GM21786 (cell line): ENCODE results near the gene SCAMP3.
"Not testable (repeated sequence)": the region's sequence is repeated elsewhere in the genome, so short reads cannot be mapped to it uniquely, and the experiment has no call there.

Experiments
- ATAC-seq: cut with Tn5 transposase; IDR thresholded peaks from one replicate; pipeline ENCODE4 v1.9.1; 2021; ENCODE audit not compliant: unreplicated experiment

SCAMP3 gene

GRCh38 chr1:155232001-155232978 is 29.9 kb downstream of the SCAMP3 start:
- ATAC-seq: not testable (repeated sequence)

- ATAC-seq: not testable (repeated sequence)
Observed at GRCh38 chr1:155231302-155231701, 30.9 kb downstream of the SCAMP3 start.

GRCh38 chr1:155228096-155228427 is 34.1 kb downstream of the SCAMP3 start:
- ATAC-seq: no peak

DNA sequence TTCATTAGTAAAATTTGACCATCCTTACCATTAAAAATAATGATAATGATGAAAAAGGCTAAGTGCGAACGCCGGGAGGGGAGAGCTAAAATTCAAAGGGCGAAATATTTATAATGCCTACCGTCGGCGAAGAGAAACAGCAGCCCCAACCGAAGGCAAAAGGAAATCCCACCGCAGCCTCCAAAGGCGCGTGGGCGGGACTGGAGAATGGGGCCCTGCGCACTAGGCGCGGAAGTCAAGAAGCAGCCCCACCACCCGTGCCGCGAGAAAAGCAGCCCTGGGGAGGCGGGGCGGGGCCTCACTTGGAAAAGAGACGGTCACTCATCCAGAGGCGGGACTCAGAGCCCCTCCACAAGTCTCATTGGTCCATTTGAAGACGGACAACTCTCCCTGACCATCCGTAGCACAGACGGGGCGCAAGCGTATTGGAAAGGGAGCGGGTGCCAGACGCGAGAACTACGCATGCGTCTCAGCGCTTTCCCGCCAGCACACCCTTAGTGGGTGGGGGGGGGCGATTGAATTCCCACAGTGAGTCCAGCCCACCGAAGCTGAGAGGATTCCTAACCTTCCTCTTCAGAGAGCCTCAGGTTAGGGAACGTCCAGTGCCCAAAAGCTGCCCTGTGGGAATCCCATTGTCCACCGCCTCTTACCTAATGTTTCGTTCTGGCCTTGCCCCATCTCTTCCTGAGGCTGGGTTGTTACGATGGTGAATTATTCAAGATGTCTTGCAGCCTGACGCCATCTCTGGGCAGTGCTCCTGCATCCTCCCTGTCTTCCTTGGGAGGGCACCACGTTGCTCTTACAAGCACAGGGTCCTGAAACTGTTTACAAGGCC is 34.7 kb downstream of the SCAMP3 start:
- ATAC-seq: peak; percentile 88

GRCh38 chr1:155226910-155227260 is 35.3 kb downstream of the SCAMP3 start:
- ATAC-seq: no peak

DNA sequence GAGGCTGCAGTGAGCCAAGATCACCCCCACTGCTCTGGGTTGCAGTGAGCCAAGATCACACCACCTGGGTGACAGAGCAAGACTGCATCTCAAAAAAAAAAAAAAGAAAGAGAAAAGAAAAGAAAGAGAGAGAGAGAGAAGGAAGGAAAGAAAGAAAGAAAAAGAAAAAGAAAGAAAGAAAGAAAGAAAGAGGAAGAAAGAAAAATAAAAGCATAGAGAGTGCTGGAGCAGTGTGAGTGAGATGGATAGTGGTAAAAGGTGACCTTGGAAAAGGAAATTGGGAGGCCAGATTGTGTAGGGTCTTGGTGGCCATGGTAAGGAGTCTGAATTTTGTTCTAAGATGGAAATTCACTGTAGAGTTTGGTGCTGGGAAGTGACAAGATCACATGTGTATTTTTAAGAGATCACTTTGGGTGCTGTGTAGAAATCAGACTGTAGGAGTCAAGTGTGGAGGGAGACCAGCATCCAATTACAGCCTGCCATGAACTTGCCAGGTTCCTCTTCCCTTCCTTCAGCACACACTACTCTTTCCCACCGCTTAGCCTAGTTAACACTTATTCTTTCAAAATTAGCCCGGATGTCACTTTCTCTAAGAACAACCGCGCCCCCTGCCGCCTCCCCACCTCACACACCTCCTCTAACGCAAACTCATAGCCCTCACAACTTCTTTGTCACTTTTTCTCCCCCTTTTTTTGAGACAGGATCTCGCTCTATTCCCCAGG is 35.8 kb downstream of the SCAMP3 start:
- peak; percentile 34 for ATAC-seq

- ATAC-seq: not testable (repeated sequence)
Observed at GRCh38 chr1:155225404-155225759, 36.8 kb downstream of the SCAMP3 start.

DNA sequence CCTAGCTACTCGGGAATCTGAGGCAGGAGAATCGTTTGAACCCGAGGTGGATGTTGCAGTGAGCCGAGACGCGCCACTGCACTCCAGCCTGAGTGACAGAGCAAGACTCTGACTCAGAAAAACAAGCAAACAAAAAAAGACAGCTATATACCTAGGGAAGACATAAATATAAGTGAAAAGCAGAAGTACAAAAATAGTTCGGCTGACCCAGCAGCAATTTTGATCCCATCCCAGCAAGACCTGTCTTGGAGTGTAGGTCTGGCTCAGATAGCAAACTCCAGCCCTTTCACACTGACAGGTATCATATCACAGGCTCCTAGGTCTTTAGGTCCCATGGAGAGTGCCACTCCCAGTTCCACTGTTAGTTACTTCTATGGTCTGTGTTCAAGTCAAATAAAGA is 39.1 kb downstream of the SCAMP3 start:
- no peak for ATAC-seq

DNA sequence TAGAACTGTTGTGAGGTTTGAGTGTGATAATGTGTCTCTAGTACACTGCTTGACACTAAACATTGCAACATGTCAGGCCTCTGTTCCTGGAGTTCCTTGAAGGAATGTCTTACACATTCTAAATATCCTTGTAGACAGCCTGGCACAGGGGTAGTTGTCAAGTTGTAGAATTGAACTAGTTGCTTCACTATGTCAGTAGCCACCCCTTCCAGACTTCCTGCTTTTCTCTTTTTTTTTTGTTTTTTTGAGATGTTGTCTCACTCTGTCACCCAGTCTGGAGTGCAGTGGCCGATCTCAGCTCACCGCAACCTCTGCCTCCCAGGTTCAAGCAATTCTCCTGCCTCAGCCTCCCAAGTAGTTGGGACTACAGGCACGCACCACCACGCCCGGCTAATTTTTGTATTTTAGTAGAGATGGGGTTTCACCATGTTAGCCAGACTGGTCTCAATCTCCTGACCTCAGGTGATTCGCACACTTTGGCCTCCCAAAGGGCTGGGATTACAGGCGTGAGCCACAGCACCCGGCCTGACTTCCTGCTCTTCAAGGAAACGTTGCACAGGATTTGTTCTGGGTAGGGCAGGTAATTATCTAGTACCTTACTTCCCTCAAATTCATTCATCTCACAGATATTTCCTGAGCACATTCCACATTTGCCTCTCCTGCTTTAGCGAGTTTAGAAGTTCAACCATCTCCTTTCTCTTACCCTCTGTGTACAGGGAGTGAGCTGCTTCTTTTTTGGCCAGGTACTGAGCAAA is 41.8 kb downstream of the SCAMP3 start:
- ATAC-seq: not testable (repeated sequence)

DNA sequence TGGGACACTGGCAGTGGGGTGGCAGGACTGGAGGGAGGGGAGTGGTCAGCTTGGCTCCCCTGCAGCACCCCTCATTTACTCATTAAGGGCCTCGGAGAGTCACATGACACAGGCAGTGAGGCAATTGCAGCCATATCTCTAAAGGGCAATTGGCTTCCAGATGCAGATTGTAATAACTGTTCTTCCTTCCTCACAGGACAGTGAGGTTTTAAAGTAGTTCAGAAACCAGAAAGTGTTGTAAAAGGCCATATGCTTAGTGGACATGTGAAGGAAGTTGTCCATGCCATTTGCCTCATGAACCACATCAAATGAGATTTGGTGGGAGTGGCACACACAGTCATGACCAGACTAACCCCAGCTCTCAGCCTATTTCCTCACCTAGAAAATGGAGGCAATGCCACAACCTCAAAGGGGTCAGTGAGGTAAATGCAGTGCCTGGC is 42.5 kb downstream of the SCAMP3 start:
- ATAC-seq: no peak

DNA sequence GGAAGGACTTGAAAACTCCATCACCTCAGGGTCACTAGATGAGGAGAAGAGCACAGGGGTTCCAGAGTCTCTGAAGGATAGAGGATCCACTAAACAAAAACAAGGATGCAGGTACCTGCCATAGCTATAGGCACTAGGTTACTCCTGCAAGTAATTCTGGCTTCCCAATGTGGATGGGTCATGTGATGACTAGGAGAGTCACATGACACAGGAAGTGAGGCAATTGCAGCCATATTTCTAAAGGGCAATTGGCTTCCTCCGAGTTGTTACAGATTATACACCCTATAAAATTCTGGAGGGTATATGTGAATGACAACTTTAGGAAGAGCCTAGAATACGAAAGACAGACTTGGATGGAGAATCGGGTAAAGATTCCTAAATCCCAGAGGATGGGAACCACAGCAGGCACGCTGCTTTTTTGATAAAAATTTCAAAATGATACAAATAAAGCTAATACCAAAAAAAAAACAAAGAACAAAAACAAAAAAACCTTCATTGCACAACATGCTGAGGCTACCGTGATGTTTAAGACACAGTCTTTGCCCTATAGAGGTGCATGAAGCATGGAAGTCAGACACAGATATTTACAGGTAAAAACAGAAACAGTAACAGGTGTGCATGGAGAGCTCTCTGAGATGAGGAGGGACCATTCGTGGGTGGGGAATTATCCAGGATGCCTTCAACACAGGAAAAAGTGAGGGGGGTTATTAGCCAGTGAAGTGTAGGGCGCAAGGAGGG is 43.1 kb downstream of the SCAMP3 start:
- no peak for ATAC-seq

- ATAC-seq: not testable (repeated sequence)
Observed at GRCh38 chr1:155214702-155215101, 47.5 kb downstream of the SCAMP3 start.

DNA sequence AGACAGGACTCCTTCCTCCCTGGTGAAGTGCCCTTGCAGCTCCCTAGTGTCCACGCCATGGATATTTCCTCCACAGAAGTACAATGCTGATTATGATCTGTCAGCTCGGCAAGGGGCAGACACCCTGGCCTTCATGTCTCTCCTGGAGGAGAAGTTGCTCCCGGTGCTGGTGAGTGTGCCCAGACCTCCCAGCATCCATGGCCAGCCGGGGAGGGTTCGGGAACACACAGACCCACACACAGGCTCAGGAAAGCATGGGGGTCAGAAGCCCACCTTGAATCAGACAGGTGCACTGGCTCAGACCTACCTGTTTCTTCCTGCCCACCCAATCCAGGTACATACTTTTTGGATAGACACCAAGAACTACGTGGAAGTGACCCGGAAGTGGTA is 50.1 kb downstream of the SCAMP3 start:
- not testable (repeated sequence) for ATAC-seq

DNA sequence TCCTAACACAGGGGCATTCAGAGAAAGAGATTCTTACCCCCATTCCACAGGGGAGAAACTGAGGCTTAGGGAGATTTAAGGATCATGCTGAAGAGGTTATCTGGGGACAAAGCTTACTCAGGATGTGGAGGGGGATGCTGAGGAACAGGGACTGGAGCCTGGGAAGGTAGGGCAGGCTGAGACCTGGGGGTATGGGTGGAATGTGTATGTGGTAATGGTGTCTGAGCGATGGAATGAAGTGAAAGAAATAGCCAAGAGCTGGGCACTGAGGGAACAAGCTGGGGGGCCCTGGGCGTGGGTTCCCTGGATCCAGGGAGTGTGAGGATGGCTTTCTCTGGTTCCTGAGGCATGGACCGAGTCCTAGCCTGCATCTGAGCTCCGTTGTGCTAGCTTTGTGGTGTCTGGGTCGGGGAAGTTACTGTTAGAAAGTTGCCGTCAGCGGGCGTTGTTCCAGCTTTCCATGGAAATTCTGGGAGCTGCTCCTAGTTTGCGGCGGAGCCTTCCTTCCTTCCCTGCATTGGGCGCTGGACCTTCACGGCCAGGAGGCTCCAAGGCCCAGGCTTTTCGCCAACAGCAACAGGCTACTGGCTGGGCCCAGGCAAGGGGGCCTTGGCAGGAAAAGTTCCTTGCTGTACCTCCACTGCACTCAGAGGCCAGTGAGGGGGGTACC is 50.6 kb downstream of the SCAMP3 start:
- not testable (repeated sequence) for ATAC-seq

GRCh38 chr1:155210314-155211104 is 51.7 kb downstream of the SCAMP3 start:
- ATAC-seq: no peak

DNA sequence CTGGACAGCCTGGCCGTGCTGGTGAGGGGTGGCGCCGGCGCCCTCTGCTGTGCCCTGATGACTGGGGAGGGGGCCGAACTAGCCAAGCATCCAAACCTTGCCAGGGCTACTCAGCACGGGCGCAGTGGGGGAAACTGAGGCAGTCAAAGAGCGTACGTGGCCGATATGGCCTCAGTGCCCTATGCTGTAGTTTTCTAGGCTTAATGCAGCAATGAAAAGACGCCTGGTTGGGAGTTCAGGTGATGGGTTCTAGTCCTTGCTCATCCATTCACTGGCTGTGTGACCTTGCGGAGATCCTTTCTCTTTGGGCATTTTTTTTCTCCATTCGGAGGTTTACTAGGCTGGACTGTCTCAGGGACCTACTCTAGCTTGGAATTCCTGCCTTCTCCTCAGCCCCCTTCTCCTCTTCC is 52.8 kb downstream of the SCAMP3 start:
- ATAC-seq: peak; percentile 7

- peak; percentile 70 for ATAC-seq
Observed at GRCh38 chr1:155208541-155209311, 53.4 kb downstream of the SCAMP3 start, which contains the start of gene MTX1. Gene MTX1, plus strand, starts transcription at chr1:155208695. Its CDS starts 110 bp downstream, at chr1:155208805.
